ENCODE data around the gene SLC29A1. TPM values are rescaled to one million over a fixed set of nuclear protein-coding genes. Genes with fewer than 3 reads are reported as not detected.

SLC29A1 gene
- total RNA-seq, 2 experiments from 2014 or later, result 47.6 to 50.0 TPM

GRCh38 chr6:44267252-44267651, 43.9 kb downstream of the SLC29A1 start:
- DNase-seq, result no peak
- Mint-ChIP-seq H3K4me3 (no peak overlapping the region), H3K27ac (no peak overlapping the region), H3K9me3 (no peaks in the 10 kb centered on the region), H3K27me3 (peaks cover 29% of the 10 kb centered on the region), H3K4me1 (ENCODE audit: low read depth) (peaks cover 41% of the 10 kb centered on the region), H3K36me3 (peaks cover 18% of the 10 kb centered on the region)
- intact Hi-C loops (cut with micrococcal nuclease), result no loop called here
- ChIA-PET POLR2A (interaction anchor here (1.3 kb wide), 1 partner anchor 20 kb away, joined by 6 read pairs; the partner anchor contains the start of gene HSP90AB1), CTCF (interaction anchor here (0.5 to 5.8 kb wide), 18 partner anchors 10 to 202 kb away, joined by 3 to 184 read pairs (median 7); partner anchors contain the start of genes AARS2, SLC35B2 and SPATS1)

DNA sequence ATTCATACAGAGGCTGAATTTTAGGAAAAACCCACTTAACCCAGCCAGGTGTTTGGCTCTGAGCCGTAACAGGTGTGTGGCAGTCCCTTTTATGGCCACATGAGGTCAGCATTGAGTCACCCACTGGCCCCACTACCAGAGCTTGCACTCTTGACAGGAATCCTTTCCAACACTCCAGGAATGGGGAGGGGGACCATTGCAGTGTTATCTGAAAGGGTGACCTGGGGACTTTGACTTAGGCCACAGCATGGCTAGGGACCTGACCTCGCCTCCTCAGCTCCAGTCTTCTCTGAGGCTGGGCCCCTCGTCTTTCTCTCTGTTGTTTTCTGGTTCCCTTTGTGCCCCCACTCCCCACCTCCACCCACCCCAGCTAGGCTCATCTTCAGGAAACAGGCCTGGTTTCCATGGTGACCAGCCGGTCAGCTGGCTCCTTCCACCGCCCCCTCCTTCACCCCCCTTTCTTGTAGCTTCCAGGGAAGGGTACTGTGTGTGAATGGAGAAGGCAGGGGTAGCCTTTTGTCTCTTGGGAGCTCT, 44.8 kb downstream of the SLC29A1 start:
- intact Hi-C loops (cut with micrococcal nuclease), result loop anchor here (1.0 to 2.0 kb wide), 4 partner anchors 36 to 188 kb away; partner anchors contain the start of gene AARS2
- Mint-ChIP-seq H3K27ac (no peak overlapping the region), H3K27me3 (peaks cover 37% of the 10 kb centered on the region), H3K4me1 (ENCODE audit: low read depth) (peaks cover 31% of the 10 kb centered on the region), H3K36me3 (peaks cover 9% of the 10 kb centered on the region), H3K9me3 (no peaks in the 10 kb centered on the region), H3K4me3 (no peak overlapping the region)
- ChIA-PET CTCF (interaction anchor here (0.6 to 5.8 kb wide), 38 partner anchors 10 to 339 kb away, joined by 3 to 184 read pairs (median 4); partner anchors contain the start of genes AARS2, HSP90AB1, SLC29A1 and SLC35B2), POLR2A (interaction anchor here (1.0 to 1.4 kb wide), 4 partner anchors 21 to 187 kb away, joined by 3 to 6 read pairs (median 3); partner anchors contain the start of genes AARS2 and HSP90AB1)
- DNase-seq, result peak; percentile 77

GRCh38 chr6:44269178-44269920, 46.0 kb downstream of the SLC29A1 start:
- no peaks in the 10 kb centered on the region for H3K9me3 Mint-ChIP-seq
- H3K36me3 Mint-ChIP-seq, result no peaks in the 10 kb centered on the region
- intact Hi-C loops (cut with micrococcal nuclease), result loop anchor here (2.0 kb wide), 1 partner anchor 43 kb away; the partner anchor contains the start of gene AARS2
- POLR2A ChIA-PET, result interaction anchor here (1.2 kb wide), 1 partner anchor 43 kb away, joined by 3 read pairs; the partner anchor contains the start of gene AARS2
- DNase-seq, result no peak
- H3K27ac Mint-ChIP-seq, result no peak overlapping the region
- CTCF ChIA-PET, result interaction anchor here (0.8 to 5.8 kb wide), 17 partner anchors 13 to 187 kb away, joined by 3 to 184 read pairs (median 7); partner anchors contain the start of genes AARS2, SLC29A1 and SLC35B2
- peak overlapping the region; percentile 46 for H3K4me3 Mint-ChIP-seq
- peaks cover 26% of the 10 kb centered on the region for H3K4me1 Mint-ChIP-seq (ENCODE audit: low read depth)
- peaks cover 46% of the 10 kb centered on the region for H3K27me3 Mint-ChIP-seq

DNA sequence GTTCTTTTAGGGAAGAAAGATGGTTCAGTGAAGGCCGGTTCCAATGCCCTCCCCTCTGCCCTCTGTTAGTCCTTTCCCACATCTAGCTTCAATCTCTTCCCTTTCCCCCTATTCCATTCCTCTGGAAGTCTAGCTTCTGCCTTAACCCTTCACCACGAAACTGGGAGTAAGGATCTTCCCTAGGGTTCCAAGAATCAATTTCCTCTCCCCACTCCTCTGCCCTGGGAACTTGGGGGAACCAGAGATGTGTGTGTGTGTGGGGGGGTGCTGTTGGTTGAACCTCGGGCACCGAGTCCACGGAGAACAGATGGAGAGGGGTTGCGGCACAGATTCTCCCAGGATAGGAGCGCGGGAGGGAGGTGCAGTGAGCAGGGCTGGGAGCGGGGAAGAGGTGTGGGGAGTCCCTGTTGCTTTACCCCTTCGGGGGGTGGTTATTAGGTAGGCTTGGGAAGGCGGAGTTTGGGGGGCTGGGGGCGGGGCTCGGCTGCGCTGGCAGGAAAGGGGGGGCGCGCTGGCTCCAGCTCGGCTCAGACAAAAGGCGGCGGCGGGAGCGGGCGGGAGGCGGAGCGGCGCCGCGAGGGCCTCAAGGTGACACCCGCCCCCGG, 46.6 kb downstream of the SLC29A1 start, which contains the start of gene TMEM151B:
Gene TMEM151B, plus strand, starts transcription at position 530 of the 605 bp plus-strand sequence. CDS start 293 bp downstream, outside the sequence.
- intact Hi-C loops (cut with micrococcal nuclease), result loop anchor here (2.0 kb wide), 1 partner anchor 43 kb away; the partner anchor contains the start of gene AARS2
- H3K27me3 Mint-ChIP-seq, result peaks cover 50% of the 10 kb centered on the region
- H3K4me1 Mint-ChIP-seq (ENCODE audit: low read depth), result peaks cover 28% of the 10 kb centered on the region
- no peaks in the 10 kb centered on the region for H3K9me3 Mint-ChIP-seq
- POLR2A ChIA-PET, result interaction anchor here (1.0 kb wide), 1 partner anchor 43 kb away, joined by 3 read pairs; the partner anchor contains the start of gene AARS2
- no peaks in the 10 kb centered on the region for H3K36me3 Mint-ChIP-seq
- no peak within 1 kb of the TSS for H3K27ac Mint-ChIP-seq
- DNase-seq, result no peak
- CTCF ChIA-PET, result interaction anchor here (0.9 to 5.2 kb wide), 6 partner anchors 14 to 67 kb away, joined by 3 to 184 read pairs (median 5); partner anchors contain the start of genes AARS2 and SLC29A1
- peak within 1 kb of the TSS; percentile 46 for H3K4me3 Mint-ChIP-seq

GRCh38 chr6:44270526-44271405, 47.4 kb downstream of the SLC29A1 start:
- intact Hi-C loops (cut with micrococcal nuclease), result no loop called here
- Mint-ChIP-seq H3K4me1 (ENCODE audit: low read depth) (peaks cover 28% of the 10 kb centered on the region), H3K27ac (no peak overlapping the region), H3K27me3 (peaks cover 50% of the 10 kb centered on the region), H3K4me3 (peak overlapping the region; percentile 26), H3K36me3 (no peaks in the 10 kb centered on the region), H3K9me3 (no peaks in the 10 kb centered on the region)
- ChIA-PET CTCF (interaction anchor here (0.9 to 5.2 kb wide), 5 partner anchors 14 to 66 kb away, joined by 3 to 184 read pairs (median 4); partner anchors contain the start of genes AARS2 and SLC29A1), POLR2A (interaction anchor here (1.0 kb wide), 1 partner anchor 42 kb away, joined by 3 read pairs; the partner anchor contains the start of gene AARS2)
- DNase-seq, result no peak

GRCh38 chr6:44271406-44271723, 48.0 kb downstream of the SLC29A1 start:
- no peak for DNase-seq
- peaks cover 50% of the 10 kb centered on the region for H3K27me3 Mint-ChIP-seq
- intact Hi-C loops (cut with micrococcal nuclease), result no loop called here
- no peaks in the 10 kb centered on the region for H3K36me3 Mint-ChIP-seq
- ChIA-PET CTCF (interaction anchor here (1.2 to 5.2 kb wide), 3 partner anchors 27 to 66 kb away, joined by 3 to 184 read pairs (median 6); partner anchors contain the start of gene SLC29A1), POLR2A (no interaction called here)
- peak overlapping the region; percentile 26 for H3K4me3 Mint-ChIP-seq
- peaks cover 24% of the 10 kb centered on the region for H3K4me1 Mint-ChIP-seq (ENCODE audit: low read depth)
- no peak overlapping the region for H3K27ac Mint-ChIP-seq
- H3K9me3 Mint-ChIP-seq, result no peaks in the 10 kb centered on the region

- ChIA-PET CTCF (interaction anchor here (0.6 kb wide), 1 partner anchor 151 kb away, joined by 3 read pairs; no protein-coding TSS in a partner anchor), POLR2A (no interaction called here)
These were observed 48.5 kb downstream of the SLC29A1 start for GRCh38 chr6:44271914-44272313.

GRCh38 chr6:44272529-44272928, 49.1 kb downstream of the SLC29A1 start:
- CTCF ChIA-PET, result interaction anchor here (0.6 kb wide), 1 partner anchor 152 kb away, joined by 3 read pairs; no protein-coding TSS in a partner anchor
- intact Hi-C loops (cut with micrococcal nuclease), result no loop called here
- no peaks in the 10 kb centered on the region for H3K9me3 Mint-ChIP-seq
- POLR2A ChIA-PET, result no interaction called here
- no peak overlapping the region for H3K4me3 Mint-ChIP-seq
- H3K27ac Mint-ChIP-seq, result no peak overlapping the region
- no peak for DNase-seq
- no peaks in the 10 kb centered on the region for H3K36me3 Mint-ChIP-seq
- peaks cover 60% of the 10 kb centered on the region for H3K27me3 Mint-ChIP-seq
- peaks cover 20% of the 10 kb centered on the region for H3K4me1 Mint-ChIP-seq (ENCODE audit: low read depth)

More at GRCh38 chr6:44271914-44272313, 48.5 kb downstream of the SLC29A1 start:
- no peak for DNase-seq
- no peaks in the 10 kb centered on the region for H3K9me3 Mint-ChIP-seq
- intact Hi-C loops (cut with micrococcal nuclease), result no loop called here
- no peaks in the 10 kb centered on the region for H3K36me3 Mint-ChIP-seq
- no peak overlapping the region for H3K4me3 Mint-ChIP-seq
- no peak overlapping the region for H3K27ac Mint-ChIP-seq
- H3K27me3 Mint-ChIP-seq, result peaks cover 54% of the 10 kb centered on the region
- H3K4me1 Mint-ChIP-seq (ENCODE audit: low read depth), result peaks cover 20% of the 10 kb centered on the region

GRCh38 chr6:44272999-44273566, 49.7 kb downstream of the SLC29A1 start:
- no peaks in the 10 kb centered on the region for H3K36me3 Mint-ChIP-seq
- POLR2A ChIA-PET, result no interaction called here
- DNase-seq, result no peak
- H3K27ac Mint-ChIP-seq, result no peak overlapping the region
- no peak overlapping the region for H3K4me3 Mint-ChIP-seq
- intact Hi-C loops (cut with micrococcal nuclease), result no loop called here
- peaks cover 20% of the 10 kb centered on the region for H3K4me1 Mint-ChIP-seq (ENCODE audit: low read depth)
- H3K9me3 Mint-ChIP-seq, result no peaks in the 10 kb centered on the region
- CTCF ChIA-PET, result no interaction called here
- H3K27me3 Mint-ChIP-seq, result peaks cover 65% of the 10 kb centered on the region

DNA sequence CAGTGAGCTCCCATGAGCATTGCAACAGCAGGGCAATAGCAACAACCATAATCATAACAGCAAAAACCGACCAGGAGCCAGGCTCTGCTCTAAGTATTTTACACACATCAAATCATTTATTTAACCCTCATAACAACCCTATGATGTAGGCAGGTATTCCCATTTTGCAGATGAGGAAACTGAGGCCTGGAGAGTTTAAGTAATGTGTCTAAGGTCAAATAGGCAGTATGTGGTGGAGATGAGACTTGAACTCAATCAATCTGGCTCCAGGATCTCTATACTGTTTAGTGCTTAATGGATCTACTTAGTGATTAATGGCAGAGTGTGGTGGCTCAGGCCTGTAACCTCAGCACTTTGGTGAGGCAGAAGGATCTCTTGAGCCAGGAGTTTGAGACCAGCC, 50.2 kb downstream of the SLC29A1 start:
- CTCF ChIA-PET, result interaction anchor here (1.2 kb wide), 1 partner anchor 39 kb away, joined by 3 read pairs; the partner anchor contains the start of gene AARS2
- Mint-ChIP-seq H3K27ac (no peak overlapping the region), H3K36me3 (no peaks in the 10 kb centered on the region), H3K4me3 (no peak overlapping the region), H3K4me1 (ENCODE audit: low read depth) (peaks cover 19% of the 10 kb centered on the region), H3K27me3 (peaks cover 63% of the 10 kb centered on the region), H3K9me3 (no peaks in the 10 kb centered on the region)
- no peak for DNase-seq
- intact Hi-C loops (cut with micrococcal nuclease), result no loop called here
- POLR2A ChIA-PET, result no interaction called here
